ENCODE data around the gene FIG4. TPM values are rescaled to one million over a fixed set of nuclear protein-coding genes. Genes with fewer than 3 reads are reported as not detected.

The FIG4 gene
- total and polyA plus RNA-seq, 2 of the 13 experiments (the other 11 are each of a cell fraction or from before 2014, with no cell fraction given), result 5.5 to 7.9 TPM

DNA sequence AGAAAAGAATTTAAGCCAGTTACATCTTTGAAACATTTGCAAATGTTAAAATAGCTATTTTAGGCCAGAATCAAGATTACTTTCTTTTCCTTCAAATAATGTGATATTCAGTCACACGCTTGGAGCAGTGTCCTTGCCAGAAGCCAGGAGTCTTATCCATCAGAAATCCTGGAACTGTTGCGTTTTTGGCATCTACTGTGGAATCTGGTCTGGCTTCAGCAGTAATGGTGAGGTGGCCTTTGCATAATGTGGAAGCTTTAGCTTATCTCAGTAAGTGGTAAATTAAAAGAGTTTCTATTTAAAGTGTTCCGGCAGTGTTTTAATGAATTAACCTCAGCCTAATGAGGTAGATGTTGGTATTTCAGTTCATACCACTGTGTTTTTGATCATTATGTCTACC, 97.6 kb downstream of the FIG4 start (continued):
- TF ChIP-seq CHD2 (IDR thresholded peaks at IDR 0.05; ENCODE audit: low read depth, low read length) (no peak), ZNF746 (CRISPR knock-in tag; IDR thresholded peaks at IDR 0.05) (no peak), KDM4B (CRISPR knock-in tag; IDR thresholded peaks at IDR 0.05) (no peak), CBFB (CRISPR knock-in tag; IDR thresholded peaks at IDR 0.05) (no peak), SMC3 (IDR thresholded peaks at IDR 0.05; ENCODE audit: low read length) (no peak), ISL2 (CRISPR knock-in tag; IDR thresholded peaks at IDR 0.05) (no peak), U2AF2 (IDR thresholded peaks at IDR 0.05; ENCODE audit: low read depth, low read length) (no peak)

DNA sequence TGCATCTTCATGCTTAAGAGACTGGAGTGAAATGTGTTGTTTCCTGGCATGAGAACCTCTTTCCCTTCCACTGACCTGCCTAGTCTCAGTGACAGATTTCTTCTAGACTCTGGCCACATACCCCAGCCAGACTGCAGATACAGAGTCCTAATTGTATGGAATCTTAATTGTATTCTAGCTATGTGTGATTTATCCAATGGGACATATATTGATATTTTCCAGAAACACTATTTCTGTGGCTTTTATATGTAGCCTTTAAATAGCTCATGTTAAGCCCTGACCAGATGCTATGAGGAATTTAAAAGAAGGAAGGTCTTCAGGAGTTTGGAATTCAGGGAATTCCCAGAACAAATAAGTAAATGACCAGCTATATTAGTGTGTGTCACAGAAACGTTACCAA, 99.0 kb downstream of the FIG4 start:
- H3K4me2 ChIP-seq (ENCODE audit: low read depth, low read length), result no peak overlapping the region
- H3K27ac ChIP-seq (ENCODE audit: extremely low read length, insufficient read depth, low read length), result no peak overlapping the region
- no peak for TF ChIP-seq BRD4 (CRISPR knock-in tag; IDR thresholded peaks at IDR 0.05)
- no peak for TF ChIP-seq NFYB (CRISPR knock-in tag; IDR thresholded peaks at IDR 0.05)
- TF ChIP-seq, protein P1, sequence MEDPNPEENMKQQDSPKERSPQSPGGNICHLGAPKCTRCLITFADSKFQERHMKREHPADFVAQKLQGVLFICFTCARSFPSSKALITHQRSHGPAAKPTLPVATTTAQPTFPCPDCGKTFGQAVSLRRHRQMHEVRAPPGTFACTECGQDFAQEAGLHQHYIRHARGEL (CRISPR knock-in tag; IDR thresholded peaks at IDR 0.05), result no peak
- no peak for TF ChIP-seq ZNF550 (CRISPR knock-in tag; IDR thresholded peaks at IDR 0.05; ENCODE audit: borderline replicate concordance)
- TF ChIP-seq PCBP1 (IDR thresholded peaks at IDR 0.05; ENCODE audit: borderline replicate concordance, low read depth, low read length), result no peak
- no peak for TF ChIP-seq ZFY (CRISPR knock-in tag; IDR thresholded peaks at IDR 0.05)
- TF ChIP-seq FOXK2 (IDR thresholded peaks at IDR 0.05), result no peak
- TF ChIP-seq ZNF3 (CRISPR knock-in tag; IDR thresholded peaks at IDR 0.05), result no peak
- TF ChIP-seq ZFP62 (CRISPR knock-in tag; IDR thresholded peaks at IDR 0.05), result no peak
- TF ChIP-seq ZNF160 (CRISPR knock-in tag; IDR thresholded peaks at IDR 0.05), result no peak
- no peak for TF ChIP-seq ZNF451 (CRISPR knock-in tag; IDR thresholded peaks at IDR 0.05)
- no peak for TF ChIP-seq MZF1 (CRISPR knock-in tag; IDR thresholded peaks at IDR 0.05; ENCODE audit: borderline replicate concordance)
- TF ChIP-seq, protein P2, sequence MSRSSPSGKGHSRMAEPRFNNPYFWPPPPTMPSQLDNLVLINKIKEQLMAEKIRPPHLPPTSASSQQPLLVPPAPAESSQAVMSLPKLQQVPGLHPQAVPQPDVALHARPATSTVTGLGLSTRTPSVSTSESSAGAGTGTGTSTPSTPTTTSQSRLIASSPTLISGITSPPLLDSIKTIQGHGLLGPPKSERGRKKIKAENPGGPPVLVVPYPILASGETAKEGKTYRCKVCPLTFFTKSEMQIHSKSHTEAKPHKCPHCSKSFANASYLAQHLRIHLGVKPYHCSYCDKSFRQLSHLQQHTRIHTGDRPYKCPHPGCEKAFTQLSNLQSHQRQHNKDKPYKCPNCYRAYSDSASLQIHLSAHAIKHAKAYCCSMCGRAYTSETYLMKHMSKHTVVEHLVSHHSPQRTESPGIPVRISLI (CRISPR knock-in tag; IDR thresholded peaks at IDR 0.05; ENCODE audit: borderline replicate concordance), result no peak
- TF ChIP-seq ZNF773 (CRISPR knock-in tag; IDR thresholded peaks at IDR 0.05; ENCODE audit: borderline replicate concordance), result no peak
- no peak for TF ChIP-seq ZNF562 (CRISPR knock-in tag; IDR thresholded peaks at IDR 0.05; ENCODE audit: borderline replicate concordance)
- no peak for TF ChIP-seq SIX1 (CRISPR knock-in tag; IDR thresholded peaks at IDR 0.05; ENCODE audit: borderline replicate concordance)
- TF ChIP-seq, protein P3, sequence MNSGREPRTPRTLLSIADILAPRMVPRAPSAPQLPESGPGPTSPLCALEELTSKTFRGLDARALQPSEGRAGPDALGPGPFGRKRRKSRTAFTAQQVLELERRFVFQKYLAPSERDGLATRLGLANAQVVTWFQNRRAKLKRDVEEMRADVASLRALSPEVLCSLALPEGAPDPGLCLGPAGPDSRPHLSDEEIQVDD (CRISPR knock-in tag; IDR thresholded peaks at IDR 0.05; ENCODE audit: borderline replicate concordance), result no peak
- TF ChIP-seq FLYWCH1 (CRISPR knock-in tag; IDR thresholded peaks at IDR 0.05), result no peak
- POLR2A ChIA-PET, result no interaction called here
- H2AFZ ChIP-seq (ENCODE audit: low read length), result no peak overlapping the region
- H3K4me3 ChIP-seq (replicated peaks in 1 of 3; ENCODE audit: insufficient read depth in 1 of 3, low read depth in 2 of 3, low read length in 3 of 3), result no peak overlapping the region
- BruUV-seq (replicated peaks), result no TSS peak
- no peak for ATAC-seq
- CTCF ChIA-PET (ENCODE audit: low intra/inter-chr PET ratio, low total read pairs), result no interaction called here
- H3K9ac ChIP-seq (ENCODE audit: insufficient read depth, low read depth, low read length), result no peak overlapping the region
- WGBS (ENCODE audit: low lambda C conversion rate), result 28% methylated on average over 1 of the region's 1 CpG
- H3K4me1 ChIP-seq (ENCODE audit: insufficient read depth, low read length), result peaks cover 12% of the 10 kb centered on the region; the same call in 1 of the 2 replicates
- no peaks in the 10 kb centered on the region for H3K79me2 ChIP-seq (ENCODE audit: insufficient read depth, low read length)
- H3K27me3 ChIP-seq (ENCODE audit: control insufficient read depth in 1 of 2, insufficient read depth in 2 of 2, low read length in 2 of 2), result no peaks in the 10 kb centered on the region
- H3K36me3 ChIP-seq (replicated peaks in 1 of 2; ENCODE audit: control insufficient read depth in 1 of 2, insufficient read depth in 2 of 2, low read length in 2 of 2), result no peaks in the 10 kb centered on the region; a peak in 1 of 5 replicates
- FAIRE-seq, result no peak
- no peaks in the 10 kb centered on the region for H4K20me1 ChIP-seq (ENCODE audit: insufficient read depth, low read length)
- in situ Hi-C loops (cut with HindIII; ENCODE audit: extremely low pct_ligation_motif_present, low pct_unique_long_range_greater_than_20kb), result no loop called here
- DNase-seq (ENCODE audit: low spot score), result peak; percentile 18
- H3K9me3 ChIP-seq (ENCODE audit: low read length), result no peaks in the 10 kb centered on the region
- intact Hi-C loops (cut with micrococcal nuclease; ENCODE audit: unreplicated experiment), result no loop called here

All from HepG2 (cell line).